ENCODE measurements around the gene CABP2. TPM values are rescaled to one million over a fixed set of nuclear protein-coding genes. Genes with fewer than 3 reads are reported as not detected.

CABP2 gene
- total and polyA plus RNA-seq, 4 donors: not detected

- no peak for DNase-seq (ENCODE audit: low spot score)
- TF ChIP-seq RXRA (IDR thresholded peaks at IDR 0.05): no peak
- TF ChIP-seq HNF4G (IDR thresholded peaks at IDR 0.05): no peak
- no peak for TF ChIP-seq FOXA2 (IDR thresholded peaks at IDR 0.05)
- TF ChIP-seq RAD21 (IDR thresholded peaks at IDR 0.05): no peak
- TF ChIP-seq TAF1 (conservative IDR thresholded peaks at IDR 0.05): no peak
- TF ChIP-seq, protein P1, sequence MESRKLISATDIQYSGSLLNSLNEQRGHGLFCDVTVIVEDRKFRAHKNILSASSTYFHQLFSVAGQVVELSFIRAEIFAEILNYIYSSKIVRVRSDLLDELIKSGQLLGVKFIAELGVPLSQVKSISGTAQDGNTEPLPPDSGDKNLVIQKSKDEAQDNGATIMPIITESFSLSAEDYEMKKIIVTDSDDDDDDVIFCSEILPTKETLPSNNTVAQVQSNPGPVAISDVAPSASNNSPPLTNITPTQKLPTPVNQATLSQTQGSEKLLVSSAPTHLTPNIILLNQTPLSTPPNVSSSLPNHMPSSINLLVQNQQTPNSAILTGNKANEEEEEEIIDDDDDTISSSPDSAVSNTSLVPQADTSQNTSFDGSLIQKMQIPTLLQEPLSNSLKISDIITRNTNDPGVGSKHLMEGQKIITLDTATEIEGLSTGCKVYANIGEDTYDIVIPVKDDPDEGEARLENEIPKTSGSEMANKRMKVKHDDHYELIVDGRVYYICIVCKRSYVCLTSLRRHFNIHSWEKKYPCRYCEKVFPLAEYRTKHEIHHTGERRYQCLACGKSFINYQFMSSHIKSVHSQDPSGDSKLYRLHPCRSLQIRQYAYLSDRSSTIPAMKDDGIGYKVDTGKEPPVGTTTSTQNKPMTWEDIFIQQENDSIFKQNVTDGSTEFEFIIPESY (IDR thresholded peaks at IDR 0.05): no peak
- TF ChIP-seq, protein P2, sequence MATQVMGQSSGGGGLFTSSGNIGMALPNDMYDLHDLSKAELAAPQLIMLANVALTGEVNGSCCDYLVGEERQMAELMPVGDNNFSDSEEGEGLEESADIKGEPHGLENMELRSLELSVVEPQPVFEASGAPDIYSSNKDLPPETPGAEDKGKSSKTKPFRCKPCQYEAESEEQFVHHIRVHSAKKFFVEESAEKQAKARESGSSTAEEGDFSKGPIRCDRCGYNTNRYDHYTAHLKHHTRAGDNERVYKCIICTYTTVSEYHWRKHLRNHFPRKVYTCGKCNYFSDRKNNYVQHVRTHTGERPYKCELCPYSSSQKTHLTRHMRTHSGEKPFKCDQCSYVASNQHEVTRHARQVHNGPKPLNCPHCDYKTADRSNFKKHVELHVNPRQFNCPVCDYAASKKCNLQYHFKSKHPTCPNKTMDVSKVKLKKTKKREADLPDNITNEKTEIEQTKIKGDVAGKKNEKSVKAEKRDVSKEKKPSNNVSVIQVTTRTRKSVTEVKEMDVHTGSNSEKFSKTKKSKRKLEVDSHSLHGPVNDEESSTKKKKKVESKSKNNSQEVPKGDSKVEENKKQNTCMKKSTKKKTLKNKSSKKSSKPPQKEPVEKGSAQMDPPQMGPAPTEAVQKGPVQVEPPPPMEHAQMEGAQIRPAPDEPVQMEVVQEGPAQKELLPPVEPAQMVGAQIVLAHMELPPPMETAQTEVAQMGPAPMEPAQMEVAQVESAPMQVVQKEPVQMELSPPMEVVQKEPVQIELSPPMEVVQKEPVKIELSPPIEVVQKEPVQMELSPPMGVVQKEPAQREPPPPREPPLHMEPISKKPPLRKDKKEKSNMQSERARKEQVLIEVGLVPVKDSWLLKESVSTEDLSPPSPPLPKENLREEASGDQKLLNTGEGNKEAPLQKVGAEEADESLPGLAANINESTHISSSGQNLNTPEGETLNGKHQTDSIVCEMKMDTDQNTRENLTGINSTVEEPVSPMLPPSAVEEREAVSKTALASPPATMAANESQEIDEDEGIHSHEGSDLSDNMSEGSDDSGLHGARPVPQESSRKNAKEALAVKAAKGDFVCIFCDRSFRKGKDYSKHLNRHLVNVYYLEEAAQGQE (IDR thresholded peaks at IDR 0.05): no peak
- TF ChIP-seq CTCF (IDR thresholded peaks at IDR 0.05; ENCODE audit: low read depth, low read length, missing input control): no peak
- TF ChIP-seq EGR1 (IDR thresholded peaks at IDR 0.05; ENCODE audit: low read depth in 2 of 2): no peak
- TF ChIP-seq ATF3 (IDR thresholded peaks at IDR 0.05): no peak
- TF ChIP-seq FOXA1 (IDR thresholded peaks at IDR 0.05): no peak
- TF ChIP-seq YY1 (IDR thresholded peaks at IDR 0.05): no peak
- no peak for TF ChIP-seq GABPA (IDR thresholded peaks at IDR 0.05 in 1 of 2, conservative IDR thresholded peaks at IDR 0.05 in 1 of 2)
- H3K9me3 ChIP-seq (ENCODE audit: control insufficient read depth in 4 of 4, low read length in 3 of 4): no peaks in the 10 kb centered on the region
- 98% methylated on average over 16 of the region's 16 CpGs for WGBS
- no peak overlapping the region for H3K9ac ChIP-seq (ENCODE audit: low read depth in 1 of 2, low read length in 2 of 2)
- H3K27me3 ChIP-seq (ENCODE audit: control insufficient read depth in 4 of 4, insufficient read depth in 4 of 4, low read length in 3 of 4): no peaks in the 10 kb centered on the region
- H3K4me1 ChIP-seq (ENCODE audit: control insufficient read depth in 4 of 4, insufficient read depth in 4 of 4, low read length in 3 of 4): no peaks in the 10 kb centered on the region
- H3K27ac ChIP-seq (ENCODE audit: low read depth in 1 of 2, low read length in 2 of 2): no peak overlapping the region
- no peak overlapping the region for H3K4me3 ChIP-seq (ENCODE audit: low read depth in 1 of 3, low read length in 3 of 3)
- H3K36me3 ChIP-seq (ENCODE audit: control insufficient read depth in 4 of 4, insufficient read depth in 3 of 4, low read depth in 1 of 4, low read length in 3 of 4): peaks cover 4 to 36% (median 9%) of the 10 kb centered on the region in 4 donors
Observed at GRCh38 chr11:67495234-67496005, 27.8 kb downstream of the CABP2 start.
